GM12865 (cell line): ENCODE results near the gene CYP4F11.

Source experiments
- DNase-seq: peaks from one replicate; pipeline ENCODE4 v3.0.0; 2010; ENCODE audit warnings: low read depth
- H3K4me3 ChIP-seq: 2 replicates; pipeline ENCODE4 v1.5.1; 2011; ENCODE audit warnings: mild to moderate bottlenecking, low read depth, low read length, control low read depth
- TF ChIP-seq, protein P1 (sequence below): IDR thresholded peaks from 2 replicates; pipeline ENCODE4 v1.5.1; 2011; ENCODE audit warnings: low read length, control low read depth, low read depth, inconsistent platforms; ENCODE audit not compliant: insufficient read depth; ENCODE audit errors: missing control alignments

The CYP4F11 gene

DNA sequence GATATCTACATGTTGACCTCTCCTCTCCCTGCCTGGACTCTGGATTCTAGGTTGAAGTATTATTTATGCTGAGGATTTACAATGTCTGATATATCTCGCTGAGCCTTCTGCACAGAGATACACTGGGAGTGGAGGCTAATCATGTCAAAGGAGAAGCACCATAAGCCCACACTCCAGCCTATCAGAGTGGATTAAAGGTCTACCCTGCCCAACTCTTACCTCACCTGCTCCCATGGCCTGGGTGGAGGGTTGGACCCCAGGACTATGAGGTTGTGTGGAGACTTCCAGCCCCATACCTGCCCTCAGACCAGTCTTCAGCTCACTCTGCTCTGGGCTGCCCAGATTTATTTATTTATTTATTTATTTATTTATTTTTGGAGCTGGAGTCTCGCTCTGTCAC is 29.9 kb upstream of the CYP4F11 start:
- H3K4me3 ChIP-seq: no peak overlapping the region
- TF ChIP-seq, protein P1, sequence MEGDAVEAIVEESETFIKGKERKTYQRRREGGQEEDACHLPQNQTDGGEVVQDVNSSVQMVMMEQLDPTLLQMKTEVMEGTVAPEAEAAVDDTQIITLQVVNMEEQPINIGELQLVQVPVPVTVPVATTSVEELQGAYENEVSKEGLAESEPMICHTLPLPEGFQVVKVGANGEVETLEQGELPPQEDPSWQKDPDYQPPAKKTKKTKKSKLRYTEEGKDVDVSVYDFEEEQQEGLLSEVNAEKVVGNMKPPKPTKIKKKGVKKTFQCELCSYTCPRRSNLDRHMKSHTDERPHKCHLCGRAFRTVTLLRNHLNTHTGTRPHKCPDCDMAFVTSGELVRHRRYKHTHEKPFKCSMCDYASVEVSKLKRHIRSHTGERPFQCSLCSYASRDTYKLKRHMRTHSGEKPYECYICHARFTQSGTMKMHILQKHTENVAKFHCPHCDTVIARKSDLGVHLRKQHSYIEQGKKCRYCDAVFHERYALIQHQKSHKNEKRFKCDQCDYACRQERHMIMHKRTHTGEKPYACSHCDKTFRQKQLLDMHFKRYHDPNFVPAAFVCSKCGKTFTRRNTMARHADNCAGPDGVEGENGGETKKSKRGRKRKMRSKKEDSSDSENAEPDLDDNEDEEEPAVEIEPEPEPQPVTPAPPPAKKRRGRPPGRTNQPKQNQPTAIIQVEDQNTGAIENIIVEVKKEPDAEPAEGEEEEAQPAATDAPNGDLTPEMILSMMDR: no peak
- no peak for DNase-seq

DNA sequence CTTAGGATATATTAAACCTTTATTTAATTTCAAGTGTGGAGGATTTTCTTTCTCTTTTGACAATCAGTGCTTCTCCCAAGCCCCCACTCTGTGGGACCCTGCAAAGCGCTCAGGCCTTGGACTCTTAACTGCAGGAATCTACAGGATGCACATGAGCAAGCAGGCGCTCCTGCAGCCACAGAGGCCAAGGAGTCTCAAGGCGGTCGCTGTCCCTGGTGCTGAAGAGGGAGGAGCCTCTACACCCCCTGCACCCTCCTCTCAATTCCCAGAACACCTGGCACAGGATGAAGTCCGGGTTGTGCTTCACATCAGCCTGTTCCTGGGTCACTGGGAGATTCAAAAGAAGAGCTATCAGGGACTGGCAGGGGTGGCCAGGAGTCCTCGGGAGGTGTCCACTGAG is 28.0 kb upstream of the CYP4F11 start:
- TF ChIP-seq, protein P1: no peak
- H3K4me3 ChIP-seq: no peak overlapping the region
- no peak for DNase-seq

DNA sequence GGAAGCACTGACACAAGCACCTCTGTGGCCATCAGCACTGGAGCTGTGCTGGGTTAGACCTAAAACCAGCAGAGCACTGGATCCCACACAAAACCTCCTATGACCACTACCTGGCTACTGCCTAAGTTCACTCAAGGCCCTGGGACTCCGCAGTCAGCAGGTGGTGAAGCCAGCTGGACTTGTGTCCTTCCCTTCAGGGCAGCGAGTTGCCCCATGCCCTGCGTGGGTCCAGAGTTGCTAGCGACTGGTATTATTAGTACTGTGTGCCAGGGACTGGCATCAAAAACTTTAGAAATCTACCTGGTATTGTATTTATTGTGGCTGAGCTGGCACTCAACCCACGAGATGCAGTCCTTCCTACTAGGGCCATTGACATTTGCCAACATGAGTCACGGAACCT is 20.5 kb upstream of the CYP4F11 start:
- DNase-seq: no peak
- TF ChIP-seq, protein P1: no peak
- no peak overlapping the region for H3K4me3 ChIP-seq

DNA sequence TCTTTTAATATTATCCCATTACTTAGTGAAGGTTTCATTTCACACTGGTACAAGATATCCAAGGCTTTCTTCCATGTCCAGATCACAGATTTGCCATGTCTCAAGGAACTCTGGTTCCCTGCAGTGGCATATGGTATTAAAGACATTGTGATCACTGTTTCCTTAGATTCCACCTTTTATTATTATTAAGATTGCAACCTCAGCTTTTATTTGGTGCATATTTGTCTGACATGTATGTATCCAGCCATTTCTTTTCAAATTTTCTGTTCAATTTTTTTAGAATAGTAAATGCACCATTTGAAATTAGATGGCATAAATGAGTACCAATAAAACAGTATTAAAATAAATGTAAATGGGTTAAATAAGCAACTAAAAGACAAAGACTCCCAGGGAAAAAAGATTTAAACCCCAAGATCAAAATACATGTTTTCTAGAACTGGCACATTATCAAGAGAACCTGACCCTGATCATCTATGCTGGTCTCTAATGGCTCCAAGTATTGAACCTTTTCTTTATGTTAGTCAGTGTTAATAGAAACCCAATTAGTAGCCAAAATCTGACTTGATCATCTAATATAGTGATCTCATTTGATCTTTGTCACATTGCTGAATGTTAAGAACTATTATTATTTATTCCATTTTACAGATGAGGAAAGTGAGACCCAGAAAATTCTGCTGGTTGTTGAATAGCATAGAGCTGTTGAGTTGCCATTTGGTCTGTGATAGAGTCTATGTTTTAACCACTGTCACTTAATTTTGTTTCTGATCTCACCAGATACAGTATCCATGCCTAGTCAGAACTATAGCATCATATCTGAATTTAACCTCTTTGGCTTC is 14.1 kb upstream of the CYP4F11 start, which contains the start of gene OR10H4:
Gene OR10H4, plus strand, starts transcription at position 786 of the 836 bp plus-strand sequence. Its CDS starts 0 bp downstream, at position 786.
- H3K4me3 ChIP-seq: no peak within 1 kb of the TSS
- DNase-seq: no peak
- TF ChIP-seq, protein P1: no peak

DNA sequence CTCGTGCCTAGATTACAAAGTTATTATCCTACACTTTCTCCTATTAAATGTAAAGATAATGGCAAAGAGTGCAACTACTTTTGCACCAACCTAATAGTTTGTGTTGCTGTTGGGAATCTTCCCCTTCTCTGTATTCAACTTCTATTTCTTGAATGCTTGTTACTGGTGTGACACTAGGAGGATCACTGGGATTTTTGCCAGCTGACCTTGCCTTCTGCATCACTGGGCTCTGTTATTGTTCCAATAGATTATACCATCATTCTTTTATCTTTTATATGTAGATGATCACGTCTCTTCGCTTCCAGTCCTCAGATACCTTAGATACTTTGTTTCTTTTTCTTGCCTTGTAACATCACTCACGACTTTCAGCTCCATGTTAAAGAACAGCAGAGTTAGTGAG is 11.0 kb upstream of the CYP4F11 start:
- DNase-seq: no peak
- TF ChIP-seq, protein P1: no peak

DNA sequence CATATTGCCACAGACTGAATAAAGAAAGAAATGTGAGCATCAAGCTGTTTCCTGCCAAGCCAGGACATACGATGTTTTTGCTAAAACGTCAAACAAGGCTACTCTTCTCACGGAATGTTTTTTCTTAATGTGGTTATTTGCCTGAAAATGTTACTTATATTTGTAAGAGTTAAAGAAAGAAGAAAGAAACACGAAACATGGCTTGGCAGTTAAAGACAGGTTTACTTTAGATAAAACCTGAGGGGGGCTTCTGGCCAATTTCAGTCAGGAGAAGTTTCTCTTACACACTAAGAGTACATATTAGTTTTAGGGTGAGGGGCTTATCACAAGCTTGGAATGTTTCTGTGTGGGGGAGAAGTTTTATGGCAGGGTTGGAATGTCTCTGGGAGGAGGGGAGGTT is 10.1 kb upstream of the CYP4F11 start:
- no peak for DNase-seq
- TF ChIP-seq, protein P1: no peak
- H3K4me3 ChIP-seq: no peak overlapping the region

More for the DNA sequence above, 11.0 kb upstream of the CYP4F11 start:
- no peak overlapping the region for H3K4me3 ChIP-seq
